NB4 (cell line): Measurements from ENCODE around the gene LEMD2.

Source experiments
- MYC ChIP-seq: IDR thresholded peaks from 2 replicates; pipeline ENCODE4 v1.6.1; 2011; ENCODE audit warnings: low read depth, low read length
- TF ChIP-seq, protein P1 (sequence below): IDR thresholded peaks from one replicate; pipeline ENCODE4 v1.5.1; 2012; ENCODE audit warnings: low read depth, low read length

DNA sequence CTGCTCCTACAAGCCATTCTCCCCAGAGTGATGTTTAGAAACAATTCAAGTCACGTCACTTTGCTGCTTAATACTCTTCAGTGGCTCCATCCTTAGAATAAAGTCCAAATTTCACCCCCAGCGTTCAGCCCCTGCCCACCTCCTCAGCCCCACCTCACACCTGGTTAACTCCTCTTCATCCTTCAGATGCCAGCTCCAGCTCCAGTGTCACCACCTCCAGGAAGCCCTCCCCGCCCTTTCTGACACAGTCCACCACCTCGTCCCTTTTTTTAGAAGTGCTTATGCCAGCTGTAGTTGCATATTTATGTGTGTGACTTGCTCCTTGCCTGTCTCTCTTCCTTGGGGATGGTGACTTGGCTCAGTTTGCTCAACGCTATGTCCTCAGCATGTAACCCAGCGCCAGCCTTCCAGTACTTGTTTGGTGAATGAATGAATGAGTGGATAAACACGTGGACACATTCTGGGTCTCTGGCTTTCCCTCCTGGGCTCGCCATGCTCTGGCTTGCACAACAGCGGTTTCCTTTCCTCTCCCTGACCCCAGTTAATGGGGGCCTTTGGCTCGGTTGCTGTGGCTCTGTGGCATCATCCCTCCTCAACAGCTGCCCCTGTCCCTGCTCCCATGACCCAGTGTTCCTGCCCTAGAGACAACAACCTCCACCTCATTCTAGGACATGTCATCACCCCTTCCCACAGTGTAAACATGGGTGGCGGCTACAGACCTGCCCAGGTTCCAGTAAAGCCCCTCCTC lies 38.5 kb downstream of the LEMD2 start:
- TF ChIP-seq, protein P1, sequence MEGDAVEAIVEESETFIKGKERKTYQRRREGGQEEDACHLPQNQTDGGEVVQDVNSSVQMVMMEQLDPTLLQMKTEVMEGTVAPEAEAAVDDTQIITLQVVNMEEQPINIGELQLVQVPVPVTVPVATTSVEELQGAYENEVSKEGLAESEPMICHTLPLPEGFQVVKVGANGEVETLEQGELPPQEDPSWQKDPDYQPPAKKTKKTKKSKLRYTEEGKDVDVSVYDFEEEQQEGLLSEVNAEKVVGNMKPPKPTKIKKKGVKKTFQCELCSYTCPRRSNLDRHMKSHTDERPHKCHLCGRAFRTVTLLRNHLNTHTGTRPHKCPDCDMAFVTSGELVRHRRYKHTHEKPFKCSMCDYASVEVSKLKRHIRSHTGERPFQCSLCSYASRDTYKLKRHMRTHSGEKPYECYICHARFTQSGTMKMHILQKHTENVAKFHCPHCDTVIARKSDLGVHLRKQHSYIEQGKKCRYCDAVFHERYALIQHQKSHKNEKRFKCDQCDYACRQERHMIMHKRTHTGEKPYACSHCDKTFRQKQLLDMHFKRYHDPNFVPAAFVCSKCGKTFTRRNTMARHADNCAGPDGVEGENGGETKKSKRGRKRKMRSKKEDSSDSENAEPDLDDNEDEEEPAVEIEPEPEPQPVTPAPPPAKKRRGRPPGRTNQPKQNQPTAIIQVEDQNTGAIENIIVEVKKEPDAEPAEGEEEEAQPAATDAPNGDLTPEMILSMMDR, result no peak
- no peak; the same call in 1 of the 2 replicates for TF ChIP-seq MYC
